Activated CD8-positive, alpha-beta memory T cell treated with anti-CD3 and anti-CD28 coated beads, Interleukin-2, amount 50 U/mL, for 24 hours (primary cell): ENCODE results near the gene PLXNA4.

Experiments used
- DNase-seq: peaks from one replicate; pipeline ENCODE4 v3.0.0-alpha.2; 2020; ENCODE audit errors: extremely low read depth

PLXNA4 gene

DNA sequence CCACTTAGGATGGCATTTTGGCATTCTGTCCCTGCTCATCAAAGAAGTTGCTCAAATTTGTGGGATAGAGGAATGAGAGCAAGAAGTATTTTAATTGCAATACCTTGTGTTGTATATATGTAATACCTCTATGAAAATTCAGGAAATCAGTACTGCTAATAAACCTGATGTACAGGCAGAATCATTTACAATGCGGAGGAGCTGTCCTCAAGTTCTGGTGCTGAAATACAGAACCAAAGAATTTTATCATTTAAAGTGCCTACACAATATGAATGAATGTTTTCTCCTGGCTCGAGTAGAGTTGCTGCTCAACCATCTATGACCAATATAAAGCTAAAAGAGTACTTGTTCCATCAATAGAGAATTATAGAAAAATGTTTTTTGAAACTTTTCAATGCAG lies 305.8 kb downstream of the PLXNA4 start:
- no peak for DNase-seq

DNA sequence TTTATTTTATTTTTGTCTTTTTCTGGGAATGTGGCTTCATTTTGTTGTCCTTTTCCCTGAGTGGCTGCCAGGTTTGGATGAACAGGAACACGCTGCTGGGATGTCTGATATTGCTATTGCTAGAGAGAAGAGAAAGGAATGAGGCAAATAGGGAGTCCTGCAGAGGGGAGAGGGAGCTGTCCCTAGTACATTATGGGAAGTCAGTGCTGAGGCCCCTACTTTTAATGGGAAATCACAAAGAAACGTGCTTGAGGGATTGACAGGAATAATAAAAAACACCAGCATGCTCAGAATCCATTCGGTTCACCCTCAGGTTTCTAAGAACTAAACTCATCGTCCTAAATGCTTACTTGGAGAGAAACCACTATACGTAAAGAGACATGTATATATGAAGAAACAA lies 306.6 kb downstream of the PLXNA4 start:
- no peak for DNase-seq

DNA sequence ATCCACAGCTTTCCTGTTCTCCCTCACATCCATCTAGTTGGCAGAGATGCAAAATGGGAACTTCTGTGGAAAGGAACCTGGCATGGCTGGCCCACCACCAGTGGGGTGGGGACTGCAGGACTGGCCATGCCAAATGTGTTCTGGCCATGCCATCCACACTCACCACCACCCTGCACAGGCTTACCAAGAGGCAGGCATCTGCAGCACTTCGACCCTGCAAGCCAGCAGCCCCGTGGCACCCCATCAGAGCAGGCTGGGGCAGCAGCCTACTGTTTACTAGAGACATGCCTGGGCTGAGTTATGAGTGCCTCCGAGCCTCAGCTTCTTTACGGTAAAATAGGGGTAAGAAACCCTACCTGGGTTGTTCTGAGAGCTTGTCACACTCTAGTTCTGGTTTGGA lies 313.1 kb downstream of the PLXNA4 start:
- DNase-seq, result no peak

DNA sequence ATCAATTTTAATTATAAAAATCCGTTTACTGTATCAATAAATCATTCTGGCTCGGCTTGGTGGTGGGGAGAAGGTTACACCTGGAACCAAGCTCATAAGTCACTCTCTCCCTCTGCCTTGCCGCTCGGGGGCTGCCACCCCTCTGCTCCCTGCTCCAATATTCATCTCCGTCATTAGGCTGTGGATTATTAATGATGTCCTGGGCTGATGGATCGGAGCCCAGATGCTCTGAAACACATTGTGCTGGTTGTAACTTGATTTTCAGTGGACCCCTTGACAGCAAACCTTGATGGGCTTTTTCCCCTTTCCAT lies 314.2 kb downstream of the PLXNA4 start:
- no peak for DNase-seq

DNA sequence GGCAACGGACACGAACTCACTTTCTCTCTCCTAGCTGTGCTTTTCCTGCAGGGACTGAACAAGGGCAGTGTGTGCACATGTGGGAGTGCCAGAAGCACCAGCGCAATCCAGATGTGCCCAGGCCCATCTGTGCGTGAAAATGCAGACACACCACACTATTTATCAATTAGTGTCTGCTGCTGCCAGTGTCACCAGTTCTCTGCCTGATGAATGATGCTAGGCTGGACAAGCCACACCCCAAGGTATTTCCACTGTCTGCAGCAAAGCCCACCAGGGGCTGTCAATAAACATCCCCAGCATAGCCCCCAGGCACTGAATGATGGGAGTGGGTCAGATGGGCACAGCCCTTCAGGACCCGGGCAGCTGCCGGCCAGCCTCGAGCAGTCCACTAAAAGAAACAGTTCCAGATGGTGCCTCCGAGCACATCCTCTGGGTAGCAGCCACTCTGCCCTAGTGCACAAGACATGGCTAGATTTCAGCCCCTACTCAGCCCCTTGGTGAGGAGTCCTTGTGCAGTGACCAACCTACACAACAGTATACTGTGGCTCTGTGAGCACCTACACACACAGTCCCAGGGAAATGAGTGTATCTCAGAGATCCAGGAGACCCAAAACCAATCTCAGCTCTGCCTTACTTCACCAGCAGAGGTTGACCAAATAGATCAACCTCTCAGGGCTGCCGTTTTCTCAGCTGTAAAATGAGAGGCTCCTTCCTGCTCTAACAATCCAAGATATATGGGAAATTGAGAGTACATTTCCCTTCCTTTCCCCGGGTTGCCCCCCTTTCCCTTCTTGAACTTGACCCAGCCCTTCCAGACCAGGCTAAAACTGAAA lies 314.7 kb downstream of the PLXNA4 start:
- no peak for DNase-seq

DNA sequence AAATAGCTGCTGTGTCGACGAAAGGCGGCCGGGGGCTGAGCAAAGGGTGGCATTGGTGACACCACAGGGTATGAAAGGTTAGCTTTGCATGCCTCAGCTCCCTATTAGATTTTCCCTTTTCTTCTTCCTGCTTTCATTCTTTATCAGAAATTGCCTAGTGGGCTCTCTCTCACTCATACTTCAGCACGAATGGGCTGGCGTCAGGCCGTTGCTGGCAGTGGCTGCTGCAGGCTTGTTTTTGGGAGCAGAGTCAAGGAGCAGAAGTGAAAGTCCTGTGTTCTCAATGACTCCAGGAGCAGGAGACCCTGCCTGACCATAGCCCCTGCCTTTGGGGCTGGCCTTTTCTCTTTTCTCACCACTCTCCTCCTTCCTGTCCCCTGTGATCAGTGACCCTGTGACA lies 318.0 kb downstream of the PLXNA4 start:
- DNase-seq, result no peak

DNA sequence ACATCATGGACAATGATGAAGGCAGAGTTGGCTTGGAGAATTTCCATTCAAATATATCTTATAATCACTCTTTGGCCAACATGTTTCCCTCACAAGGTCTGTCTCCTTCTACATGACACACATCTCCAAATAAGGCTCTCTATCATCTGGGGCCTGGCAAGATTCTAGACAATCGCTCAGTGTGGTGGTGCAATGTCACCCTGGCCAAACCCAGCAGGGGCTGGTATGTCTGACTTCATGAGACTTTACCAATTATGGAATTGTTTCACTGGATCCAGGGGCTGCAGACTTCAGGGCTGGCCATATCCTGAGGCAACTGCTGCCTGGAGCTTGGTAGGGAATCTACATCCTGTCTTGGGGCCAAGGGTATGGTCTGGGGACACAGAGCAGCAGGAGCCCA lies 319.0 kb downstream of the PLXNA4 start:
- no peak for DNase-seq

DNA sequence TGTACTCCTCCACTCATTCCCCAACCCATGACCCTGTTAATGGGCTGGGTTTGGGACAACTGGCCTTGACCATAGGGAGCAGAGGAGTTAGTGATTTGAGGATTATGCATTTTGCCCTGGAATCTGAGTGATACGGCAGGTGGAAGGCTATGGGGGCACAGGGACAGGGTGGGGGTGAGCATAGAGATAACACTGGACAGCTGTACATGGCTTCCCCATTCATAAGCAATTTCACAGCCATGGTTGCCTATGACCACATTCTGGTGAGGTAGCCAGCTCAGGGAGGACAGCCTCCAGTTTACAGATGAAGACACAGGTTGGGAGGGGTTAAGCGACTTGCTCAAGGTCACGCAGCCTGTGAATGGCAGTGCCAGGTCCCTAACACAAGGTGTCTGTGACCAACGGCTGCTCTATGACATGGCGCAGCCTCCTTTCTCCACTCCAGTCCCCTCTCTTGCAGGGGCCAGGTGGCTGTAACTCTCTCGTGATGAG lies 319.5 kb downstream of the PLXNA4 start:
- DNase-seq, result no peak

DNA sequence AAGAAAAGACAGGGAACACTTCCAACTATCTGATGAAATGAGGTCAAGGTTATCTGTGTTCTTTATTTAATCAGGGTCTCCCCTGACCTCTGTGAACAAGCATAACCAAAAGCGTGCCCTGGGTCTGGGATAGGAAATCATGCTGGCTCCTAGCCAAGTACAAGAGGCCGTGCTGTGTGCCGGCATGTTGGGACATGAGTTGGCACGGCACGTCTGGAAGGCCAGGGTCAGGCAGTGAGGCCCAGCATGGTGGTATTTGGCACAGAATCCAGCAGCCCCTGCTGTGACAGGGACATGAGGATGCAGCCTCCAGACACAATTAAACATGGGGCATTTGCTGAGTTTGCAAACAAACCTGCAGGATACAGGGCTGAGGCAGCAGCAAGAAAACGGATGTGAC lies 320.4 kb downstream of the PLXNA4 start:
- DNase-seq, result no peak

DNA sequence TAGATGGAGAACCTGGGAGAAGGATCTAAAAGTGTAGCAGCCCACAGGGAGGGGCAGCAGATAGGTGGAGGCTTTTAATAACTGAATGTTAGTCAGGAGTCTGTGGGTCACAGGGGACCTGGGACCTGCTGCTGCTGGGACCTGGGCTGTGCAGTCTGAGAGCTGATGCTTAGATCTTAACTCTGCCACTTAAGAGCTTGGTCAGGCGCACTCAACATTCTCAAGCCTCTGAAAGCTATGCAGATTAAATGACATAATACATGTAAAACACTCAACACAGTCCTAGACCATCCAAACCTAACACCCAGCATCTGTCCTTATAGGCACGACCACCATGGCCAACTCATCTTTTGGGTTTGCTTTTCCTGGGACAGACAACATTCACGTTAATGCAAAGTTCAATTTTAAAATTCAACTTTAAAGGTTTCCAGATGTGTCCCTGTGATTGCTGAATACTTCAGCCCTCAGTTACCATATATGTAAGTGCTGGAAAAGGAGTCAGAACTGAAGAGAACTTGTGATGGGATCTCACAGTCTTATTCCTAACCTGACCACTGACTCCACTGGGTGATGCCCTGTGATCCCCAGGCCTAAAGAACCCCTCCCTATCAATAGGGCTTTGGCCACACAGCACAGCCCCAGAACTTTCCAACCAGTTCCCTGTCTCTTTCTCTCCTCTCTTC lies 321.0 kb downstream of the PLXNA4 start:
- DNase-seq, result no peak

DNA sequence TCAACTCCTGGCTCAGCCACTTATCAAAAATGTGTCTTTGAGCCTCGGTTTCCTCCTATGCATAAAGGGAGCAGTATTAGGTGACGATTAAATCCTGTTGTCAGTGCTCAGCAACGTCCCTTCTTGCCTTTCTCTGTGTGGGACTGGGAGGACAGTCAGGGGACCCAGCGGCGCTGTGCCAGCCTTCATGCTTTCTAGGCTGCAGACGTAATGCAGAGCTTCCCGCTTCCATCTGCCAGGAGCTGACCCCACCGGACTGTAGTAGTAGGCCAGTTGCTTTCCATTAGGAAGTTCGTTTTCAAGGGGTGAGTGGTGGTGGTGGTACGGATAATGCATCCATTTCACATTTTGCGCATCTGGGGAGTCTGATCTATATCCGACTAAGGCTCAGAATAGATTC lies 321.8 kb downstream of the PLXNA4 start:
- no peak for DNase-seq

DNA sequence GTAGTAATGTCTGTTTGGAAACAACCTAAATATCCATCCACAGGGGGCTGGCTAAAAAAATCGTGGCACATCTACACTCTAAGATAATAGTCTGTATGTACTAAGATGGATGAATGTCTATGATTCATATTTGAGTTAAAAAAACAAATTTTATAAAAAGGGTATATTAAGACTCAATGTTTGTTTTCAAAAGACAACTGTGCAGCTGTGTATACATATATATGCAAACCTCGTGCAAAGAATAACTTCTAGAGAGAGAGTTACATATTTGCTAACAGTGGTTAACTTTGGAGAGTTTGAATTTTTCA lies 323.5 kb downstream of the PLXNA4 start:
- no peak for DNase-seq

DNA sequence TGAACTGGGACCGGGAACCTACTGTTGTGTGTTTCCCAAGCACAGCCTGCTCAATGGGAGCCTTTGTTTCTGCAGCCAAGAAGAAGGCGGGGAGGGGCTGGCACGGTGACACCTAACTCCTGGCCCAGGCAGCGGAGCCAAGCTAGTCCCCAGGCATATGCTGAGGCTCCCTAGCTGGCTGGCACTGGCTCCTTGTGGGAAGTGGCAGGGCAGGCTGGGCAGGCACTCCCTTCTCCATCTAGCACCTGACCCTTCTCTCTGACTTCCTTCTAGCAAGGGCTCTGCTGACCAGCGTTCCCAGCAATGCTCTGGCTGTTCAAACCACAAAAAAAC lies 325.0 kb downstream of the PLXNA4 start:
- no peak for DNase-seq

DNA sequence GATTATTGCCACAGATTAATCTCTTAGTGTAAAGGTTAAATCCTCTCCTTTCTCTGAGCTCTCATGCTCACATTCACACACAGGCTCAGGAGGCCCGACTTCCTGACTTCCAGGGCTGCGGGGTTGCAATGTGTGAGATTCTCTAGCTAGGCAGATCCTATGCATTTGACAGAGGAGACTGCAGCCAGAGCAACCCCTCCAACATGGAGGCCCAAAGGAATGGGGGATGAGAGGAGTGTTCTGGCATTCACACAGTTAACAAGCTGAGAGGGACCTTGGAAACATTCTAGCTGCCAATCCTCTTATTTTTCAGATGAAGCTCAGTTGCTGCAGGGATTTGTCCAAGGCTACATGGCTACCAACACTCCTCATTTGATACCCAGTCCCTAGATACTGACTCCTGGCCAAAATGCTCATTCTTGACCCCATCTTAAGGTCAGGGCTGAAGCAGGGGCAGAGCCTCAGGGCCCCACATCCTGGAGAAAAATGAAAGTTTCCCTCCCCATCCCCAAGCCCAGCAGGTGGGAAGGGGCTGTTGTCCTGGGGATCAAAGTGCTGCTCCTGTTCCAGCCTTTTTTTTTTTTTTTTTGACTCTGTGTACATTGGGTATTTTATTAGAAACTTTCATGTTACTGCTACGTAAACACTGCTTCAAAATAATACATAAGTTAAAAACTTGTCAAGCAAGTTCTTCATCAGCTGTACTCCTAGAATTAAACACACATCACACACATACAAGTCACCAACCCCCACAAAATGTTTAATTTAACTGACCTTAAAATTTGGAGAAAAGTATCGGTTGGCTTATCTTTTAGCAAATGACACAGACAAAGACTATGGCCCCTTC lies 325.6 kb downstream of the PLXNA4 start:
- DNase-seq, result no peak

DNA sequence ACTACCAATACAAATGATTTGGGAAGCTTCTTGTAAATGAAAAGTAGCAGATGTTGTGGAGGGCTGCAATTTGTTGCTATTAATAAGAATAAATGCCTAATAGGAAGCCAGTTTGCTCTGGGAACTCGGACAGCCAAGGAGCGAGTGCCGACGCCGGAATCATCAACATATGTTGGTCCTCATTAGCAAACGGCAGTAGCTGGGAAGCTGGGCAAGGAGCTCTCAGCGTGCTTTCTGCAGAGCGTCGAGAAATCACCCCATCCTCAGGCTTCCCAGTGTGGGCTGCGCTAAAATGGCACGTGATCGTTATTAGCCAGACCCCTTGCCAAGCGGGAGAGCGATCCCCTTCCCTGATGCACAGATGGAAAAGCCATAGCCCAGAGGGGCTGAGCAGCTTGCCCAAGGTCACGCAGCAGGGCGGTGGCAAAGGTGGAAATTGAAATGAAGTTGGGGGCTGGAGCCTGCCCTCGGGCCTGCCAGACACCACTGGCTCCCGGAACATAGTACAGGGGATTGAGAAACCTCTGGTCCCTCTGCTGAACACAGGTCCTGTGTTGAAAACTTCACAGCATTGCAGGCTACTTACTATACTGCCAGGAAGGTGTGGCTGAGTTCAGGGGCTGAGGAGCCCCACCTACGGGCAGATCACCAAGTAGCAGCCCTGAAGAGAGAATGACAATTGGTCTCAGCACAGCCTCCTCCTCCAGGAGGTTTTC lies 326.9 kb downstream of the PLXNA4 start:
- DNase-seq, result no peak

DNA sequence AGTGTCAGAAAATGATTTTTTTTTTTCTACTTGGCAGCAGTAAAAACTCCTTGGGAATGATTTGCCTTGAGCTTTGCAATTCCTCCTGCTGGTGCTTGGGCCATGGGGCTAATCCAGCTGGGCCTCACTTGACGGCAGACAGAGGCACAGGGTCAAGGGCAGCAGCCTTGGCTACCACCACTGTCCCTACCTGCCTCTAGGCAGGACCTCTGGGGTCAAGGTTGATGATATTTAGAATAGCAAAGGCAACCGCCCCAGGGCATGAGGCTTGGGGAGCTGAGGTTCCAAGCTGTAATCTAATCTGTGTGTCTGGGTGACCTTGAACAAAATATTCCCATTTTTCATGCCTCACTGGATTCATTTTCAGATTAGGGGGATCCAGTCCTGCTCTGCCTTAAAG lies 327.4 kb downstream of the PLXNA4 start:
- DNase-seq, result no peak

DNA sequence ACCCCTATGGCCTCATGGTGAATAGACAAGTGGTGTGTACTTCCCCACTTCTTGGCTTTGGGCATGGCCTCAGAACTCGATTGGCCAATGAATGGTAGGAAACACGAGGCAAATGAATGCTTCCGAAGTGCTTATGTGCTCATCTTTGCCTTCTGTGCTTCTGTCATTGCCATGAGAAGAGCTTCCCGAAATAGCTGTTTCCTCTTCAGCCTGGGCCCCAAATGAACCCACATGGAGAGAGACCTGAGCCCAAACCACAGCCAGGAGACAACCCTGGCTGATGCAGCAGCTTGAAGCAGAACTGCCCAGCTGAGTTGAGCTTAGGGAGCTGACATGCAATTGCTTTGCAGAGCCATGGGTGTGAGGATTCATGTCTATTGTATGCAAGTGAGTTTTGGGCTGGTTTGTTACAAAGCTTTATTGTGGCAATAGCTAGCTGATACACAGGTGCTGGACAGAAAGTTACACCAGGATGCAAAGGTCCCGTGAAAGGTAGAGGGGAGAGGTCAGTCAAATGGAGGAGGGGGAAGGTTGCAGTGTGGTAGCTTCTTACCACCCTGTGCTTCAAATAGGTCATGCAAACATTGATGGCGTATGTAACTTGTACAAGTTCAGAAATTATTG lies 328.2 kb downstream of the PLXNA4 start:
- DNase-seq, result no peak

DNA sequence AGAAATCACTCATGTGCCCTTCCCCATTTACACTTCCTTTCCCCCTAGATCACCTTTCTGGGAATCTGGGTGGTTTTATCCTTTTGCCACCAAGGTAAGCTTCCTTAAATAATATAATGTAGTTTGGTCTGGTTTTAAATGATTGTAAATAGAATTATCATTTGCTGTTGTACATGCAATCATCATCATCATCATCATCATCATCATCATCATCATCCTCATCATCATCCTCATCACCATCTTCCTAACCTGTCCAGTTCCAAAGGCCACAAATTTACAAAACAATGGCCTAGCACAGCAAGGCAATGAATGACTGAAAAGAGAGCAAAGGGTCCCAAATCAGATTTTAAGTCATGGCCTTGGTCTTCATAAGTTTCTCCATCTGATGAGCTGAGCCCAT lies 329.7 kb downstream of the PLXNA4 start:
- no peak for DNase-seq

DNA sequence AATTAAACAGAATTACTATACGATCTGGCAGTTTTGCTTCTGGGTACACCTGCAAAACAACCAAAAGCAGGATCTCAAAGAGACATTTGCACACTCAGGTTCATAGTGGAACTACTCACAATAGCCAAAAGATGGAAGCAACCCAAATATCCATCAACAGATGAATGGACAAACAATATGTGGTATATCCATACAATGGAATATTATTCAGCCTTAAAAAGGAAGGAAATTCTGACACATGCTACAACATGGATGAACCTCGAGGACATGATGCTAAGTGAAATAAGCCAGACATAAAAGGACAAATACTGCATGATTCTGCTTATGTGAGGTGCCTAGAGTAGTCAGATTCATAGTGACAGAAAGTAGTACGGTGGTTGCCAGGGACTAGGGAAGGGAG lies 330.7 kb downstream of the PLXNA4 start:
- no peak for DNase-seq

DNA sequence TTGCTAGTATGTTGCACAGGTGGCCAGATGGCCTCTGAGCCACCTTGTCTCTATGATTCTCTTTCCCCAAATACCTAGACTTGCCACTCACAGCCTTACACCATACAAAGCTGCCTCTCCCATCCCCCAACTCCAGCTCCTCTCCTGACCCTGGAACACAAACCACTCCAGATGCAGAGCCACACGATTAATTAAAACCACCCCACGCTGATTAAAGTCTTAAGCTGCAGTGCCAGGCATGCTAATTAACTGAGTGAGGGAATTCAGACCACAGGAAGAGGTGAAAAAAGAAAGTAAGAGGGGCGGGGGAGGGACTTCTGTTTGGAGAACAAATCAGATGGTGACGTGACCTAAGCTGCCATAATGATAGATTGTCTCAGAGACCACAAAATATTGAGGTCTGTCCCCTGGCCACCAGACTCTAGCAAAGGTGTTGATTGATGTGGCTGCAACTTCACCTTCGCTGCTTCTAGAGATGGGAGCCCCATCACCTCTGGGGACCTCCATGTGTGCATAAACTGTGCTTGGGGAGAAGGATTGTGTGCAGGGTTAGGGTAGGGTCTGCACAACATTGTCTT lies 331.3 kb downstream of the PLXNA4 start:
- DNase-seq, result no peak

DNA sequence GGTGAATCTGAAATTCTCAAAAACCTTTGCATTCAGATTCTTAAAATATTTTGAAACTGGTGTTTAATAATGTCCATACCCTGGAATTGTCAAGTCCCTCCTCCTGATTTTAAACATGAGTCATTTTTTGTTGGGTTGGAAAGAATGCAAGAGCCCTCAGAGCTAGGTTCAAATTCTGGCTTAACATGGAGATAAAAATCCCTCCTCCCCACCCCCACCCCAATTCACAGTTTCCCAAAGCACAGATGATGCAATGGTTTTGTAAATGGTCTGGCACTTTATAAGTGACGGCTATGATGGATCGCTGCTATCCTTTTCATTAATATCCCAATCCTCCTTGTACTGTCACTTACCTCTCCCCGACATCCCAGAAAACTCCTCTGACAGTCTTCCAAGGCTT lies 332.8 kb downstream of the PLXNA4 start:
- DNase-seq, result no peak

DNA sequence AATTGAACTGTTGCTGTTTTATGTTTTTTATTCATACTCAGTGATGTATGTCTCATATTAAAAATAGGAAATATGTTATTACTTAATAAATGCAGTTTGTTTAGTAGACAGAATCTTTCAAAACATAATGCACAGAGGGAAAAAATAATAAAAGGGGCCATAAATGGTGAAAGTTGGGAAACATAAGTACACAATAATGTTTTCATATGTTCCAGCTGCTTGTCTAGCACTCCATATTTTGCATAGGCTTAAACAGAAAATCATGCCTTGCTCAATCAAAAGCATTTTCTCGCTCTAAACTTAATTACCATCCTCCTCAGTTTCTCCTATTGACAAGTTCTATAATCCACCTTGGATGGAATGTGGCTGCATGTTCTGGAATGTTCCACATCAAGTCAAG lies 333.2 kb downstream of the PLXNA4 start:
- no peak for DNase-seq
